Type B pancreatic cell (in vitro differentiated cells): ENCODE data around the gene TTC23. TPM values are rescaled to one million over a fixed set of nuclear protein-coding genes. Genes with fewer than 3 reads are reported as not detected.

Experiments
- DNase-seq: peaks from one replicate; pipeline ENCODE4 v3.0.0; 2021; ENCODE audit warnings: mixed read lengths; ENCODE audit not compliant: unreplicated experiment; ENCODE audit errors: extremely low spot score
- H3K27ac Mint-ChIP-seq: 2 replicates; pipeline ENCODE4 v1.8.0; 2021; ENCODE audit warnings: mild to moderate bottlenecking, mixed read lengths
- H3K27me3 Mint-ChIP-seq: 2 replicates; pipeline ENCODE4 v1.8.0; 2021; ENCODE audit warnings: mixed read lengths
- H3K36me3 Mint-ChIP-seq: 2 replicates; pipeline ENCODE4 v1.8.0; 2021; ENCODE audit warnings: mixed read lengths
- H3K4me1 Mint-ChIP-seq: one replicate; pipeline ENCODE4 v1.8.0; 2021; ENCODE audit warnings: mixed read lengths; ENCODE audit not compliant: unreplicated experiment
- H3K4me3 Mint-ChIP-seq: 2 replicates; pipeline ENCODE4 v1.8.0; 2021; ENCODE audit warnings: mild to moderate bottlenecking, mixed read lengths
- H3K9me3 Mint-ChIP-seq: 2 replicates; pipeline ENCODE4 v1.8.0; 2021; ENCODE audit warnings: mixed read lengths
- CTCF ChIP-seq: fragments of 200-600 bp; sonication (generic); conservative IDR thresholded peaks from 2 replicates; pipeline ENCODE4 v1.5.0; 2021; ENCODE audit warnings: antibody characterized with exemption, mild to moderate bottlenecking
- total RNA-seq: library from RNA; stranded (reverse); gene quantifications from 2 replicates; pipeline ENCODE4 v1.2.1, GENCODE V29; 2021; ENCODE audit warnings: low replicate concordance

The TTC23 gene
- total RNA-seq, 1 donor from 2014 or later: 26.4 TPM

GRCh38 chr15:99125061-99125891, 124.1 kb downstream of the TTC23 start:
- Mint-ChIP-seq H3K27ac (no peak overlapping the region), H3K4me1 (peaks cover 45% of the 10 kb centered on the region), H3K27me3 (no peaks in the 10 kb centered on the region), H3K4me3 (no peak overlapping the region), H3K9me3 (peaks cover 2% of the 10 kb centered on the region), H3K36me3 (peaks cover 19% of the 10 kb centered on the region)
- no peak for TF ChIP-seq CTCF
- peak; percentile 63 for DNase-seq

DNA sequence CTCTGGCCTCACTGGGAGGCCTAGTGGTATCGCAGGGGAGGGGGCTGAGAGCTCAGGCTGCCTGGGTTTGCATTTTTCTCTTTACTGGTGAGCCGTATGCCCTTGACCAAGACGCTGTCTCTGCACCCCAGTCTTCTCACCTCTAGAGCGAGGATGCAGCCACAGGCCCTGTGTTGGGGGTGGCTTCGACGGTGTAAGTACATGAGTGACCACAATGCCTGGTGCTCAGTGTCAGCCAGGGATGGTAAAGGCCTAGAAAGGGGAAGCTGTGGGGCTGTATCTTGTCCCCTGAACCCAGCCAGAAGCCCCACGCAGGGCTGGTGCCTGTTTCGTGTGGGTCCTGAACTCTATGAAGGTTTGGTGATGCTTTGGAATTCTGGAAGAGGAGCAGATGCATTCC, 124.7 kb downstream of the TTC23 start:
- Mint-ChIP-seq H3K36me3 (peaks cover 13% of the 10 kb centered on the region), H3K27me3 (no peaks in the 10 kb centered on the region), H3K9me3 (no peaks in the 10 kb centered on the region), H3K4me3 (no peak overlapping the region), H3K4me1 (peaks cover 50% of the 10 kb centered on the region), H3K27ac (peak overlapping the region; percentile 74)
- no peak for TF ChIP-seq CTCF
- DNase-seq: peak; percentile 39

DNA sequence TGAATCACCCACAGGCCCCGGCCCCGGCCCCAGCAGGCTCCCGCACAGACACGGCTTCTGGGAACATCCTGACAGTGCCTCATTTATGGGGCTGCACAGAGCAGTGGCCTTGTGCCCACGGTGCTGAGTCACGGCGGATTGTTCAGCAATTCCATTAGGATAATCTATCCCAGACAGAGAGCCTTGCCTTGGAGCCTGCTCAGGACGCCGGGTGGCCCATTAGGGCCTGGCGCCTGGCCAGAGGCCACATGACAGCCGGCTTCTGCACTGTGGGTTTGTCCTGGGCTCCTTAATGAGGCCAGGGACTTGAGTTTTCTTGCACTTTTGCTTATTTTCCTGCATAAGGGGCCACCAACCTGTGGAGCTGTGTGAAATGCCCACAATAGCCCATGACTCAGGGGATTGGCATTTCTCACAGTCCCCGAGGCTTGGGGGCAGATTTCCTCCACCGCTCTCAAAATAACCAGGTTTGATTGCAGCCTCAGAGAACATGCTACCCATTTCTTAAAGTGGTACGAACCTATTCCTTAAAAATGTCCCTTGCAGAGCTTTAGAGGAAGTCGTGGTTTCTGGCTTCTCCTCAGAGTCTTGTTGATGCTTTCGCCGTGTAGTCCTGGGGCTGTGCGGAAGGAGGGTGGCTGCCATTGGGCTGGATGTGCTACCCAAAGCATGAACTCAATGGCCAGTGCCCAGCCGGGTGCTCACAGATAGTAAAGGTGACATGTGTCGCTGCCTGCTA, 125.5 kb downstream of the TTC23 start:
- Mint-ChIP-seq H3K36me3 (peaks cover 6% of the 10 kb centered on the region), H3K9me3 (no peaks in the 10 kb centered on the region), H3K4me3 (peak overlapping the region; percentile 54), H3K27me3 (no peaks in the 10 kb centered on the region), H3K27ac (peak overlapping the region; percentile 74), H3K4me1 (peaks cover 50% of the 10 kb centered on the region)
- peak; percentile 75 for DNase-seq
- no peak for TF ChIP-seq CTCF

DNA sequence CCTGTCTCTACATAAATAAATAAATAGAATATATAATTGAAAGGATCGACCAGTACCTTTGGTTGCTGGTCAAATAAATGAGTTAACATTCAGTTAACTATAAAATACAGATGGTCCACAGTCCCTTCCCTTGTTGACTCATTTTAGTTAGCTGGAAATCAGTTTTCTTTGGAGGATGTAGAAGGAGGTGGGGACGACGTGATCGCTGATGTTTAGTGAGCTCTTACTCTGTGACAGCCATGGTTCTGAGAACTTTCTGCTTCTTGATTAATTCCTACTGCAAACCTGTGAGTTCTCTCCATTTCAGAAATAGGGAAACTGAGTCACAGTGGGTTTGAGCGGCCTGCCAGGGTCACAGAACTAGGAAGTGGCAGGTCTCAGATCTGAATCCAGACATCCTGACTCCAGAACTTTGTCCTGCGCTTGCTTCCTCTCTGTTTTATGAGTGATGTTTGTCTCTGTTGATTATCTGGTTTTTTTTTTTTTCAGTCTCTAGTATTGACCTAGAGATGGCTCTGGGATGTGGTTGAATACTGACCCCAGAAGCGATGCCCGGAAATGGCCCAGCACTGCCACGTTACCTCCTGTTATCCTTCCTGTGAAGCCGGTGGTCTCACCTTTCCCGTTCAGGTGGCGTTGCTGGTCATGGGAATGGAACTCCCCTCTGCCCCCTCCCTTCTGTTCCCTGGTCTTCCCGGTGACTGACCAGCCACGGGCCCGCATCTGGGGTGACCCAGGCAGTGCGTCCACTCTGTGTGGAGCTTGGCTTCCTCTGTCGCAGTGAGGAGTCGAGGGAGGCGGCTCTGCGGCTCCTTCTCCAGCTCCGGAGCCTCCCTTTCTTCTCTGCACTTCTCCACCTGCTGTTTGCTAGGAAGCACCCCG, 126.3 kb downstream of the TTC23 start:
- H3K27me3 Mint-ChIP-seq: no peaks in the 10 kb centered on the region
- H3K4me1 Mint-ChIP-seq: peaks cover 50% of the 10 kb centered on the region
- DNase-seq: peak; percentile 43
- H3K9me3 Mint-ChIP-seq: no peaks in the 10 kb centered on the region
- TF ChIP-seq CTCF: no peak
- peaks cover 4% of the 10 kb centered on the region for H3K36me3 Mint-ChIP-seq
- H3K27ac Mint-ChIP-seq: peak overlapping the region; percentile 74
- peak overlapping the region; percentile 54 for H3K4me3 Mint-ChIP-seq

- TF ChIP-seq CTCF: no peak
- no peaks in the 10 kb centered on the region for H3K36me3 Mint-ChIP-seq
- no peaks in the 10 kb centered on the region for H3K27me3 Mint-ChIP-seq
- no peak overlapping the region for H3K4me3 Mint-ChIP-seq
- no peaks in the 10 kb centered on the region for H3K9me3 Mint-ChIP-seq
- DNase-seq: no peak
- H3K4me1 Mint-ChIP-seq: peaks cover 50% of the 10 kb centered on the region
- no peak overlapping the region for H3K27ac Mint-ChIP-seq
These were observed 127.5 kb downstream of the TTC23 start for GRCh38 chr15:99121691-99122410.
